Caco-2 (cell line): ENCODE results near the gene PRKAR1B. TPM values are rescaled to one million over a fixed set of nuclear protein-coding genes. Genes with fewer than 3 reads are reported as not detected.

Experiments
- BruUV-seq: library from RNA; stranded (reverse); fragments of 400-500 nt; replicated peaks from 2 replicates; lab custom pipeline; 2021; lab: Mats Ljungman, UMichigan
- CTCF ChIA-PET: fragments of 300-600 bp; sonication (Branson Sonifier 250); formaldehyde crosslinking; loops from one replicate; lab custom pipeline; 2022; ENCODE audit warnings: antibody characterized with exemption; lab: Charles Lee
- POLR2A ChIA-PET: fragments of 300-600 bp; sonication (Branson Sonifier 250); formaldehyde crosslinking; loops from one replicate; lab custom pipeline; 2022; ENCODE audit warnings: antibody characterized with exemption; lab: Charles Lee
- DNase-seq, 2 experiments: peaks; one replicate each; pipeline versions ENCODE4 v3.0.0 to v3.0.0-alpha.2; 2020 to 2022
- H3K27me3 ChIP-seq: replicated peaks from 2 replicates; pipeline ENCODE4 v1.6.0; 2011; ENCODE audit warnings: low read length; ENCODE audit not compliant: control insufficient read depth, insufficient read depth
- H3K36me3 ChIP-seq: 2 replicates; pipeline ENCODE4 v1.5.1; 2011; ENCODE audit warnings: low read length; ENCODE audit not compliant: control insufficient read depth, insufficient read depth
- H3K4me1 ChIP-seq: fragments of 250-450 bp; sonication (Bioruptor Pico); 2 replicates; pipeline ENCODE4 v1.5.1; 2020; ENCODE audit warnings: mild to moderate bottlenecking
- H3K4me3 ChIP-seq: 2 replicates; pipeline ENCODE4 v1.5.1; 2011; ENCODE audit warnings: low read depth, mild to moderate bottlenecking, control low read depth, low read length
- H3K9me3 ChIP-seq: fragments of 250-450 bp; sonication (Bioruptor Pico); 2 replicates; pipeline ENCODE4 v1.5.1; 2020; ENCODE audit warnings: mild to moderate bottlenecking, moderate library complexity
- H3K27ac Mint-ChIP-seq: one replicate; pipeline ENCODE4 v1.8.0; 2022; ENCODE audit warnings: mixed read lengths; ENCODE audit not compliant: unreplicated experiment
- H3K27me3 Mint-ChIP-seq: one replicate; pipeline ENCODE4 v1.8.0; 2022; ENCODE audit warnings: mixed read lengths; ENCODE audit not compliant: insufficient read depth, unreplicated experiment
- H3K36me3 Mint-ChIP-seq: one replicate; pipeline ENCODE4 v1.8.0; 2022; ENCODE audit warnings: mild to moderate bottlenecking, mixed read lengths; ENCODE audit not compliant: insufficient read depth, unreplicated experiment
- H3K4me1 Mint-ChIP-seq: one replicate; pipeline ENCODE4 v1.8.0; 2022; ENCODE audit warnings: low read depth, mixed read lengths; ENCODE audit not compliant: unreplicated experiment
- H3K4me3 Mint-ChIP-seq: one replicate; pipeline ENCODE4 v1.8.0; 2022; ENCODE audit warnings: mild to moderate bottlenecking, moderate library complexity, mixed read lengths; ENCODE audit not compliant: unreplicated experiment
- H3K9me3 Mint-ChIP-seq: one replicate; pipeline ENCODE4 v1.8.0; 2022; ENCODE audit warnings: mixed read lengths; ENCODE audit not compliant: unreplicated experiment
- CTCF ChIP-seq, 2 experiments: fragments of 200-600 bp in 1 of 2; IDR thresholded peaks; 1 replicate in 1 of 2; 2 replicates in 1 of 2; pipeline versions ENCODE4 v1.5.1 to v1.8.0; 2011 to 2022; ENCODE audit warnings: antibody characterized with exemption in 1 of 2, control low read depth in 1 of 2, inconsistent platforms in 1 of 2, low read depth in 1 of 2, low read length in 1 of 2, mild to moderate bottlenecking in 1 of 2, moderate library complexity in 1 of 2; ENCODE audit not compliant: insufficient read depth in 1 of 2, severe bottlenecking in 1 of 2, unreplicated experiment in 1 of 2
- intact Hi-C: fragments of 100-400 bp; cut with micrococcal nuclease; formaldehyde crosslinking; loops from one replicate; pipeline ENCODE4 v1.10.0; 2022; ENCODE audit not compliant: unreplicated experiment
- total RNA-seq: library from RNA; stranded (reverse); gene quantifications from 2 replicates; pipeline ENCODE4 v1.2.3, GENCODE V29; 2022

PRKAR1B gene
- total RNA-seq, 1 experiment from 2014 or later: 56.6 TPM

GRCh38 chr7:724298-724697, 2.8 kb downstream of the PRKAR1B start:
- POLR2A ChIA-PET: no interaction called here
- Histone ChIP-seq H3K36me3 (peaks cover 7% of the 10 kb centered on the region), H3K9me3 (peaks cover 35% of the 10 kb centered on the region), H3K27me3 (no peaks in the 10 kb centered on the region), H3K4me3 (no peak overlapping the region), H3K4me1 (peaks cover 11% of the 10 kb centered on the region)
- no peak for TF ChIP-seq CTCF (IDR thresholded peaks at IDR 0.05; ENCODE audit: insufficient read depth in 1 of 2, low read depth in 1 of 2, low read length in 1 of 2, severe bottlenecking in 1 of 2, unreplicated experiment in 1 of 2)
- Mint-ChIP-seq H3K9me3 (peaks cover 35% of the 10 kb centered on the region), H3K4me3 (no peak overlapping the region), H3K36me3 (peaks cover 59% of the 10 kb centered on the region), H3K27ac (peak overlapping the region; percentile 5), H3K27me3 (no peaks in the 10 kb centered on the region), H3K4me1 (peaks cover 12% of the 10 kb centered on the region)
- intact Hi-C loops: no loop called here
- no peak for DNase-seq
- BruUV-seq: no TSS peak
- CTCF ChIA-PET: no interaction called here

GRCh38 chr7:723541-723940, 3.5 kb downstream of the PRKAR1B start:
- BruUV-seq: no TSS peak
- Mint-ChIP-seq H3K27ac (peak overlapping the region; percentile 5), H3K9me3 (peaks cover 35% of the 10 kb centered on the region), H3K36me3 (peaks cover 59% of the 10 kb centered on the region), H3K4me3 (no peak overlapping the region), H3K27me3 (no peaks in the 10 kb centered on the region), H3K4me1 (peaks cover 12% of the 10 kb centered on the region)
- ChIA-PET POLR2A (no interaction called here), CTCF (no interaction called here)
- Histone ChIP-seq H3K4me3 (no peak overlapping the region), H3K27me3 (no peaks in the 10 kb centered on the region), H3K4me1 (peaks cover 11% of the 10 kb centered on the region), H3K9me3 (peaks cover 35% of the 10 kb centered on the region), H3K36me3 (peaks cover 7% of the 10 kb centered on the region)
- no peak for DNase-seq
- intact Hi-C loops: no loop called here
- no peak for TF ChIP-seq CTCF (IDR thresholded peaks at IDR 0.05; ENCODE audit: insufficient read depth in 1 of 2, low read depth in 1 of 2, low read length in 1 of 2, severe bottlenecking in 1 of 2, unreplicated experiment in 1 of 2)

DNA sequence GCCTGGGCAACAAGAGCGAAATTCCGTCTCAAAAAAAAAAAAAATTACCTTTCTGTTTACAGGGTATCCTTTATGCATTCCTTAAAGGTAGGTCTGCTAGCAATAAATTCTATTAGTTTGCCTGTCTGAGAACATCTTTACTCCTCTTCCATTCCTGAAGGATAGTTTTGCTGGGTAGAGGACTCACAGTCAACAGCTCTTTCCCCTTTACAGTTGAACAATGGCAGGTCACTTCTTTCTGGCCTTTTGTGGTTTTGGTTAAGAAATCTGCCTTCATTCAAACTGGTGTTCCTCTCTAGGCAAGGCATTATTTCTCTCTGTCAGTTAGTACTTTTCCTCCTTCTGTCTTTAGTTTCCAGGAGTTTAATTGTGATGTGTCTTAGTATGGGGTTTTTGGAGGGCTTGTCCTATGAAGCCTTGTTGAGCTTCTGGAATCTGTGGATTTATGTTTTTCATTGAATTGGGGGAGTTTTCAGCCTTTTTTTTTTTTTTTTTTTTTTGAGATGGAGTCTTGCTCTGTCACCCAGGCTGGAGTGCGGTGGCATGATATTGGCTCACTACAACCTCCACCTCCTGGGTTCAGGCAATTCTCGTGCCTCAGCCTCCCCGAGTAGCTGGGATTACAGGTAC, 5.3 kb downstream of the PRKAR1B start:
- Histone ChIP-seq H3K4me3 (no peak overlapping the region), H3K36me3 (peaks cover 8% of the 10 kb centered on the region), H3K4me1 (peaks cover 14% of the 10 kb centered on the region), H3K9me3 (peaks cover 35% of the 10 kb centered on the region), H3K27me3 (no peaks in the 10 kb centered on the region)
- Mint-ChIP-seq H3K27me3 (no peaks in the 10 kb centered on the region), H3K9me3 (peaks cover 35% of the 10 kb centered on the region), H3K27ac (no peak overlapping the region), H3K4me3 (no peak overlapping the region), H3K36me3 (peaks cover 53% of the 10 kb centered on the region), H3K4me1 (peaks cover 12% of the 10 kb centered on the region)
- no TSS peak for BruUV-seq
- intact Hi-C loops: no loop called here
- ChIA-PET POLR2A (no interaction called here), CTCF (interaction anchor here (0.5 kb wide), 1 partner anchor 389 kb away, joined by 3 read pairs; no protein-coding TSS in a partner anchor)
- DNase-seq: no peak
- TF ChIP-seq CTCF (IDR thresholded peaks at IDR 0.05; ENCODE audit: insufficient read depth in 1 of 2, low read depth in 1 of 2, low read length in 1 of 2, severe bottlenecking in 1 of 2, unreplicated experiment in 1 of 2): no peak
